HG02884 (cell line): ENCODE data around the gene TET2.
A peak's percentile ranks its signal among the peaks of the same experiment; 100 is the strongest.

Experiments used
- ATAC-seq: cut with Tn5 transposase; IDR thresholded peaks from one replicate; pipeline ENCODE4 v1.9.1; 2021; ENCODE audit warnings: mild to moderate bottlenecking, moderate library complexity; ENCODE audit not compliant: unreplicated experiment

TET2 gene

GRCh38 chr4:105230287-105230686, 83.6 kb downstream of the TET2 start:
- peak; percentile 47 for ATAC-seq

DNA sequence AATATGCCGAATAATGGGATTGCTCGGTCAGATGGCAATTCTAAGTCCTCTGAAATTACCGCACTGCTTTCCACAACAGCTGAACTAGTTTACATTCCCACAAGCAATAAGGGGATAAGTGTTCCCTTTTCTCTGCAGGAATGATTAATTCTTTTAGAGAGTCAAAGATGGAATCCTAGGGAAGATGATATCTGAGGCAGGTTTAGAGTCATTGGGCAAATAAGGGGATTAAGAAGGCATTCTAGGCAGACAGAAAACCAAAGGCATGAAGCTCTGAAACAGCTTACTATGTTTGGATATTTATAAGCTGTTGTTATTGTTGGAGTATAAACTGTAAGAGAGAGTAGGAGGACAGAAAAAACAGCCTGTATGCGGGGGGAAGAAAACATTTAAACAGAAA, 85.7 kb downstream of the TET2 start:
- no peak for ATAC-seq

DNA sequence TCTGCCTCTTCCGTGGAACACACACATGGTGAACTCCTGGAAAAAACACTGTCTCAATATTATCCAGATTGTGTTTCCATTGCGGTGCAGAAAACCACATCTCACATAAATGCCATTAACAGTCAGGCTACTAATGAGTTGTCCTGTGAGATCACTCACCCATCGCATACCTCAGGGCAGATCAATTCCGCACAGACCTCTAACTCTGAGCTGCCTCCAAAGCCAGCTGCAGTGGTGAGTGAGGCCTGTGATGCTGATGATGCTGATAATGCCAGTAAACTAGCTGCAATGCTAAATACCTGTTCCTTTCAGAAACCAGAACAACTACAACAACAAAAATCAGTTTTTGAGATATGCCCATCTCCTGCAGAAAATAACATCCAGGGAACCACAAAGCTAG, 87.9 kb downstream of the TET2 start:
- ATAC-seq = no peak

DNA sequence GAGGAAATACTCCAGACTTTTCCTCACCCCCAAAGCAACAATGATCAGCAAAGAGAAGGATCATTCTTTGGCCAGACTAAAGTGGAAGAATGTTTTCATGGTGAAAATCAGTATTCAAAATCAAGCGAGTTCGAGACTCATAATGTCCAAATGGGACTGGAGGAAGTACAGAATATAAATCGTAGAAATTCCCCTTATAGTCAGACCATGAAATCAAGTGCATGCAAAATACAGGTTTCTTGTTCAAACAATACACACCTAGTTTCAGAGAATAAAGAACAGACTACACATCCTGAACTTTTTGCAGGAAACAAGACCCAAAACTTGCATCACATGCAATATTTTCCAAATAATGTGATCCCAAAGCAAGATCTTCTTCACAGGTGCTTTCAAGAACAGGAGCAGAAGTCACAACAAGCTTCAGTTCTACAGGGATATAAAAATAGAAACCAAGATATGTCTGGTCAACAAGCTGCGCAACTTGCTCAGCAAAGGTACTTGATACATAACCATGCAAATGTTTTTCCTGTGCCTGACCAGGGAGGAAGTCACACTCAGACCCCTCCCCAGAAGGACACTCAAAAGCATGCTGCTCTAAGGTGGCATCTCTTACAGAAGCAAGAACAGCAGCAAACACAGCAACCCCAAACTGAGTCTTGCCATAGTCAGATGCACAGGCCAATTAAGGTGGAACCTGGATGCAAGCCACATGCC, 89.7 kb downstream of the TET2 start:
- ATAC-seq = peak; percentile 83

DNA sequence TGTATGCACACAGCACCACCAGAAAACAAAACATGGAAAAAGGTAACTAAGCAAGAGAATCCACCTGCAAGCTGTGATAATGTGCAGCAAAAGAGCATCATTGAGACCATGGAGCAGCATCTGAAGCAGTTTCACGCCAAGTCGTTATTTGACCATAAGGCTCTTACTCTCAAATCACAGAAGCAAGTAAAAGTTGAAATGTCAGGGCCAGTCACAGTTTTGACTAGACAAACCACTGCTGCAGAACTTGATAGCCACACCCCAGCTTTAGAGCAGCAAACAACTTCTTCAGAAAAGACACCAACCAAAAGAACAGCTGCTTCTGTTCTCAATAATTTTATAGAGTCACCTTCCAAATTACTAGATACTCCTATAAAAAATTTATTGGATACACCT, 90.2 kb downstream of the TET2 start:
- peak; percentile 26 for ATAC-seq

DNA sequence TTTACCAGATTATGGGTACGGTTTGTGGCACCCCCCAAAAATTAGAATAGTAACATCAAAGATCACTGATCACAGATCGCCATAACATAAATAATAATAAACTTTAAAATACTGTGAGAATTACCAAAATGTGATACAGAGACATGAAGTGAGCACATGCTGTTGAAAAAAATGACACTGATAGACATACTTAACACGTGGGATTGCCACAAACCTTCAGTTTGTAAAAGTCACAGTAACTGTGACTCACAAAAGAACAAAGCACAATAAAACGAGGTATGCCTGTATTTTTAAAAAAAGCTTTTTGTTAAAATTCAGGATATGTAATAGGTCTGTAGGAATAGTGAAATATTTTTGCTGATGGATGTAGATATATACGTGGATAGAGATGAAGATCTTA, 93.4 kb downstream of the TET2 start:
- ATAC-seq = no peak

GRCh38 chr4:105241451-105241850, 94.8 kb downstream of the TET2 start:
- ATAC-seq = no peak

DNA sequence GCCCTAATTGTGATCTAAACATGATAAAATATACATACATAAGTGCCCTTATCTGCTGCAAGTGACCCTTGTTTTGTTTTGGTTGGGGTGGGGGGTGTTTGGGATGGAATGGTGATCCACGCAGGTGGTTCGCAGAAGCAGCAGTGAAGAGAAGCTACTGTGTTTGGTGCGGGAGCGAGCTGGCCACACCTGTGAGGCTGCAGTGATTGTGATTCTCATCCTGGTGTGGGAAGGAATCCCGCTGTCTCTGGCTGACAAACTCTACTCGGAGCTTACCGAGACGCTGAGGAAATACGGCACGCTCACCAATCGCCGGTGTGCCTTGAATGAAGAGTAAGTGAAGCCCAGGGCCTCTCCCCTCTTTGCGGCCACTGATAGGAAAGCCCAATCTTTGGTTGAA, 96.8 kb downstream of the TET2 start:
- no peak for ATAC-seq

DNA sequence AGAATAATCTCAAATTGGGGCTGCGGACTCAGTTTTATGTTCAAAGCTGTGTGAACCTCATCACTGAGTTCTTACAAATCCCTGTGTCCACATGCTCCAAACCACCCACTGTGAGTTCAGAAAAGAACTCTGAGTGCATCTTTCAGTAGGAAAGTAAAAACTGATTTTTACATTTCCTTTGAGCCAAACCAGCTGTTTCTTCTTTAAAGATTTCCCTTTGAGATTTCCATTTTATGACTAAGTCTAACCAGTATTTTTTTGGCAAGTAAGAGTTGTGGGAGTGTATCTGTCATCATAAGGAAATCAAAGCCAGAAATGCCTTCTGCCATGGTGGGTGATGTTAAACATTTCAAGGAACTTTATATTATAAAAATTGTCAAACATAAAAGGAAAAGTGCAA, 100.0 kb downstream of the TET2 start:
- ATAC-seq = no peak

DNA sequence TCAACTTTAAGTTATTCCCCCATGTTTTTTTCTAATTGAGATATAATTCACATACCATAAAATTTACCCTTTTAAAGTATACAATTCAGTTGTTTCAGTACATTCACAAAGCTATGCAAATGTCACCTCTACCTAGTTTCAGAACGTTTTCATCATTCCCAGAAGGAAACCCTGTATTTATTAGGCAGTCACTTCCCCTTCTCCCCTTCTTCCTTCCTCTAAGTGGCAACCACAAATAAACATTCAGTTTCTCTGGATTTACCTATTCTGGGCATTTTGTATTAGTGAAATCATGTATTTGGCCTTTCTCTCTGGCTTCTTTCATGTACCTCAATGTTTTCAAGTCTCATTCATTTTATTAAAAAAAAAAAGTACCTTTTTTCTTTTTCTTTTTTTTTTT, 101.9 kb downstream of the TET2 start:
- ATAC-seq = no peak

DNA sequence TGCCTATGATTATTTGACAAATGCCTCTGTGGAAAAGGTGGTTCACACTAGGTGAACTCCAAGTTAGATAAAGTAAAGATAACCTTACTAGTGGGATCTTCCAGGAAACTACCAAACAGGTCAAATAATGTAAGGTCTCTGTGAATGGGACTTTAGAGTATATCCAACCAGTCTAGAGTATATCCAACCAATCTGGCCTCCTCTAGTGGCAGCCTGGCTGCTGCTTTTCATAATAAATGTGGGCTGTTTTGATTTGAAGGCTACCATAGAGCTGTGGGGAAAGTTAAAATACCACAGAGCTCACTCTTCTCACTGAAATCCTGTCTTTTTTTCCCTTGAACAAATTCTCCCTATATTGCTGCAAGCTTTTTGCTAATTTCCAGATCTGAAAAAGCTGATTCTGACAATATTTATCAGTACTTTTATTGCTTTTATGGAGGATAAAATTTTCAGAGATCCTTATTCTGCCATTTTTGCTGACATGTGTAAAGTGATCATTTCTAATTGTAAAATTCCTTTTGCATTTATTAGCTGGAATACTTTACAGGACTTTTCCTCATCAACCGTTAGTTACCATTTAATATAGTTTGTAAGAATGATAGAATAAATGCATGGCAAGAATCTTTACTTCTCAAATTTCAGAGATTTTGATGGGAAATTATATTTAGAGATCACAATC, 111.3 kb downstream of the TET2 start:
- ATAC-seq = no peak

DNA sequence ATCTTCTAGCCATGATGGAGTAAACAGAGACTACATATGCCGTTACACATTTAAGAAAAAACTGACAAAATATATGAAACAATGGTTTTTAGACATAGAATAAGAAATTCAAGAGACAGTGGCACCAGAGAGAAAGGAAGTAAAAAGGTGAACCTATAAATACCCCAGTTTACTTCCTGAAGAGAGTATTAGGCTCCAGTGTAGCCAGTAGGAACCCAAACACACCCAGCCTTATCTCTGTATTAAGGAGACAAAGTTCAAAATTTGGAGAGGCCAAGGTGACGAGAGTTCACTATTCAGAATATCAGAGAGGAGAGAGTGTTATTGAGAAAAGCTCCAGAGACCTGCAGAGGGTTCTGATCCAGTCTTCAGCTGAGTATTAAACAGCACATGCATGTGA, 119.0 kb downstream of the TET2 start:
- ATAC-seq = no peak

GRCh38 chr4:105267280-105267679, 120.6 kb downstream of the TET2 start:
- ATAC-seq = no peak

GRCh38 chr4:105272002-105272401, 125.3 kb downstream of the TET2 start:
- ATAC-seq = no peak

GRCh38 chr4:105273230-105273629, 126.6 kb downstream of the TET2 start:
- no peak for ATAC-seq

- no peak for ATAC-seq
Observed at GRCh38 chr4:105274090-105274489, 127.4 kb downstream of the TET2 start.

- ATAC-seq = no peak
Observed at GRCh38 chr4:105274504-105274903, 127.8 kb downstream of the TET2 start.

- no peak for ATAC-seq
Observed at GRCh38 chr4:105276361-105277104, 129.9 kb downstream of the TET2 start.

- no peak for ATAC-seq
Observed at GRCh38 chr4:105277702-105278101, 131.0 kb downstream of the TET2 start.

DNA sequence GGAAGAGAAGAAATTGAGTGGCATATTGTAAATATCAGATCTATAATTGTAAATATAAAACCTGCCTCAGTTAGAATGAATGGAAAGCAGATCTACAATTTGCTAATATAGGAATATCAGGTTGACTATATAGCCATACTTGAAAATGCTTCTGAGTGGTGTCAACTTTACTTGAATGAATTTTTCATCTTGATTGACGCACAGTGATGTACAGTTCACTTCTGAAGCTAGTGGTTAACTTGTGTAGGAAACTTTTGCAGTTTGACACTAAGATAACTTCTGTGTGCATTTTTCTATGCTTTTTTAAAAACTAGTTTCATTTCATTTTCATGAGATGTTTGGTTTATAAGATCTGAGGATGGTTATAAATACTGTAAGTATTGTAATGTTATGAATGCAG, 132.6 kb downstream of the TET2 start:
- no peak for ATAC-seq

- ATAC-seq = no peak
Observed at GRCh38 chr4:105280338-105281123, 133.9 kb downstream of the TET2 start.
